ENCODE measurements around the gene SLC12A4. TPM values are rescaled to one million over a fixed set of nuclear protein-coding genes. Genes with fewer than 3 reads are reported as not detected.
A peak's percentile ranks its signal among the peaks of the same experiment; 100 is the strongest.
"Not testable (repeated sequence)": the region's sequence is repeated elsewhere in the genome, so short reads cannot be mapped to it uniquely, and the experiment has no call there.

SLC12A4 gene
- total RNA-seq, 2 experiments from 2014 or later: 37.9 to 40.0 TPM

- POLR2A ChIA-PET: interaction anchor here (0.7 to 1.7 kb wide), 4 partner anchors 18 to 668 kb away, joined by 3 to 6 read pairs (median 3); partner anchors contain the start of gene PSKH1
- H3K27ac Mint-ChIP-seq; H3K4me3 Mint-ChIP-seq; H3K36me3 Mint-ChIP-seq (ENCODE audit: low read depth); CTCF ChIA-PET; H3K9me3 Mint-ChIP-seq; DNase-seq; H3K27me3 Mint-ChIP-seq: not testable (repeated sequence)
- peaks cover 24% of the 10 kb centered on the region for H3K4me1 Mint-ChIP-seq
These were observed 53.0 kb downstream of the SLC12A4 start for GRCh38 chr16:67915496-67915769.

GRCh38 chr16:67914758-67915495 is 53.5 kb downstream of the SLC12A4 start:
- POLR2A ChIA-PET: interaction anchor here (0.7 to 1.7 kb wide), 5 partner anchors 16 to 667 kb away, joined by 3 to 6 read pairs (median 3); partner anchors contain the start of genes CTRL and PSKH1
- Mint-ChIP-seq H3K27ac (no peak overlapping the region), H3K4me1 (peaks cover 29% of the 10 kb centered on the region), H3K4me3 (no peak overlapping the region), H3K36me3 (ENCODE audit: low read depth) (no peaks in the 10 kb centered on the region), H3K27me3 (no peaks in the 10 kb centered on the region), H3K9me3 (no peaks in the 10 kb centered on the region)
- CTCF ChIA-PET: interaction anchor here (0.6 kb wide), 1 partner anchor 400 kb away, joined by 3 read pairs; no protein-coding TSS in a partner anchor
- no peak for DNase-seq

- no peak overlapping the region for H3K4me3 Mint-ChIP-seq
- peaks cover 8% of the 10 kb centered on the region for H3K36me3 Mint-ChIP-seq (ENCODE audit: low read depth)
- peak overlapping the region; percentile 40 for H3K27ac Mint-ChIP-seq
- peaks cover 18% of the 10 kb centered on the region for H3K4me1 Mint-ChIP-seq
- POLR2A ChIA-PET: interaction anchor here (0.6 to 2.0 kb wide), 3 partner anchors 26 to 48 kb away, joined by 3 to 9 read pairs (median 3); partner anchors contain the start of genes EDC4 and PSMB10
- H3K9me3 Mint-ChIP-seq: no peaks in the 10 kb centered on the region
- CTCF ChIA-PET: interaction anchor here (1.2 kb wide), 2 partner anchors 94 to 130 kb away, joined by 4 to 5 read pairs; no protein-coding TSS in a partner anchor
- DNase-seq: peak; percentile 52
- no peaks in the 10 kb centered on the region for H3K27me3 Mint-ChIP-seq
These were observed 58.3 kb downstream of the SLC12A4 start for GRCh38 chr16:67910158-67910557.

GRCh38 chr16:67909056-67909742 is 59.2 kb downstream of the SLC12A4 start:
- H3K36me3 Mint-ChIP-seq (ENCODE audit: low read depth): peaks cover 8% of the 10 kb centered on the region
- H3K27ac Mint-ChIP-seq: no peak overlapping the region
- no peaks in the 10 kb centered on the region for H3K9me3 Mint-ChIP-seq
- DNase-seq: no peak
- peaks cover 19% of the 10 kb centered on the region for H3K4me1 Mint-ChIP-seq
- H3K4me3 Mint-ChIP-seq: no peak overlapping the region
- ChIA-PET CTCF (interaction anchor here (0.6 to 0.7 kb wide), 2 partner anchors 93 to 121 kb away, joined by 3 read pairs; no protein-coding TSS in a partner anchor), POLR2A (interaction anchor here (0.8 to 2.0 kb wide), 2 partner anchors 16 to 27 kb away, joined by 3 to 9 read pairs; partner anchors contain the start of genes PSKH1 and PSMB10)
- H3K27me3 Mint-ChIP-seq: no peaks in the 10 kb centered on the region

GRCh38 chr16:67907397-67908180 is 60.8 kb downstream of the SLC12A4 start:
- Mint-ChIP-seq H3K27me3 (no peaks in the 10 kb centered on the region), H3K27ac (no peak overlapping the region), H3K4me3 (no peak overlapping the region), H3K4me1 (peaks cover 19% of the 10 kb centered on the region), H3K9me3 (no peaks in the 10 kb centered on the region), H3K36me3 (ENCODE audit: low read depth) (peaks cover 12% of the 10 kb centered on the region)
- ChIA-PET CTCF (no interaction called here), POLR2A (interaction anchor here (1.7 kb wide), 1 partner anchor 14 kb away, joined by 6 read pairs; the partner anchor contains the start of gene PSKH1)
- DNase-seq: no peak

- Mint-ChIP-seq H3K27me3 (no peaks in the 10 kb centered on the region), H3K27ac (no peak overlapping the region), H3K4me3 (no peak overlapping the region), H3K9me3 (no peaks in the 10 kb centered on the region), H3K36me3 (ENCODE audit: low read depth) (peaks cover 4% of the 10 kb centered on the region), H3K4me1 (peaks cover 7% of the 10 kb centered on the region)
- CTCF ChIA-PET: interaction anchor here (1.2 to 1.4 kb wide), 2 partner anchors 86 to 138 kb away, joined by 3 read pairs; no protein-coding TSS in a partner anchor
- DNase-seq: no peak
- POLR2A ChIA-PET: no interaction called here
These were observed 65.6 kb downstream of the SLC12A4 start for GRCh38 chr16:67902831-67903230.

GRCh38 chr16:67901734-67902133 is 66.7 kb downstream of the SLC12A4 start:
- Mint-ChIP-seq H3K4me1 (peaks cover 7% of the 10 kb centered on the region), H3K27ac (no peak overlapping the region), H3K27me3 (no peaks in the 10 kb centered on the region), H3K9me3 (no peaks in the 10 kb centered on the region), H3K4me3 (no peak overlapping the region), H3K36me3 (ENCODE audit: low read depth) (peaks cover 8% of the 10 kb centered on the region)
- DNase-seq: no peak
- ChIA-PET CTCF (no interaction called here), POLR2A (no interaction called here)

- H3K4me3 Mint-ChIP-seq: no peak overlapping the region
- no peaks in the 10 kb centered on the region for H3K27me3 Mint-ChIP-seq
- H3K36me3 Mint-ChIP-seq (ENCODE audit: low read depth): peaks cover 4% of the 10 kb centered on the region
- ChIA-PET POLR2A (interaction anchor here (1.3 to 1.6 kb wide), 2 partner anchors 18 to 38 kb away, joined by 3 to 6 read pairs; no protein-coding TSS in a partner anchor), CTCF (interaction anchor here (1.0 to 1.4 kb wide), 4 partner anchors 13 to 224 kb away, joined by 3 to 4 read pairs (median 3); partner anchors contain the start of gene PSMB10)
- peaks cover 31% of the 10 kb centered on the region for H3K4me1 Mint-ChIP-seq
- no peak overlapping the region for H3K27ac Mint-ChIP-seq
- no peaks in the 10 kb centered on the region for H3K9me3 Mint-ChIP-seq
- DNase-seq: no peak
These were observed 71.2 kb downstream of the SLC12A4 start for GRCh38 chr16:67897231-67897630.

GRCh38 chr16:67893743-67894399 is 74.6 kb downstream of the SLC12A4 start:
- H3K36me3 Mint-ChIP-seq (ENCODE audit: low read depth): peaks cover 4% of the 10 kb centered on the region
- peak overlapping the region; percentile 94 for H3K4me3 Mint-ChIP-seq
- peak overlapping the region; percentile 94 for H3K27ac Mint-ChIP-seq
- H3K27me3 Mint-ChIP-seq: no peaks in the 10 kb centered on the region
- no peaks in the 10 kb centered on the region for H3K9me3 Mint-ChIP-seq
- DNase-seq: no peak
- peaks cover 29% of the 10 kb centered on the region for H3K4me1 Mint-ChIP-seq
- ChIA-PET POLR2A (interaction anchor here (0.7 to 4.9 kb wide), 13 partner anchors 10 to 234 kb away, joined by 3 to 32 read pairs (median 6); partner anchors contain the start of genes ACD, NRN1L, PARD6A and PSMB10), CTCF (interaction anchor here (0.7 to 2.8 kb wide), 5 partner anchors 10 to 332 kb away, joined by 3 to 20 read pairs (median 5); partner anchors contain the start of genes CTCF and NRN1L)

Other genes starting within 250 kb of the SLC12A4 start
- 10 to 100 TPM; 13.0 to 14.9 TPM for gene GFOD2, start 249.3 kb downstream of the SLC12A4 start, total RNA-seq
- 10 to 100 TPM; 23.2 to 24.3 TPM for gene RANBP10, start 162.1 kb downstream of the SLC12A4 start, total RNA-seq
- gene TSNAXIP1, start 161.7 kb downstream of the SLC12A4 start, total RNA-seq: under 1 TPM; 0.20 to 0.25 TPM
- gene THAP11, start 126.3 kb downstream of the SLC12A4 start, total RNA-seq: 10 to 100 TPM; 40.6 to 42.3 TPM
- 100 to 1,000 TPM in 1 of 2 experiments, 10 to 100 TPM in 1; 96.4 to 101 TPM for gene NUTF2, start 121.7 kb downstream of the SLC12A4 start, total RNA-seq
- 10 to 100 TPM; 50.2 to 53.5 TPM for gene CENPT, start 120.9 kb downstream of the SLC12A4 start, total RNA-seq
- 10 to 100 TPM; 98.4 to 99.3 TPM for gene EDC4, start 95.6 kb downstream of the SLC12A4 start, total RNA-seq
- 1 to 10 TPM in 1 of 2 experiments, under 1 TPM in 1; 0.76 to 1.3 TPM for gene NRN1L, start 83.8 kb downstream of the SLC12A4 start, total RNA-seq
- 10 to 100 TPM; 19.0 TPM for gene PSKH1, start 75.4 kb downstream of the SLC12A4 start, total RNA-seq
- 1 to 10 TPM; 4.5 to 5.0 TPM for gene CTRL, start 36.8 kb downstream of the SLC12A4 start, total RNA-seq
- 100 to 1,000 TPM; 236 to 241 TPM for gene PSMB10, start 31.8 kb downstream of the SLC12A4 start, total RNA-seq
- 10 to 100 TPM; 10.7 to 14.8 TPM for gene LCAT, start 24.5 kb downstream of the SLC12A4 start, total RNA-seq
- under 1 TPM in 1 of 2 experiments, not detected in 1; 0.20 TPM for gene DPEP3, start 11.9 kb upstream of the SLC12A4 start, total RNA-seq
- gene DPEP2, start 30.8 kb upstream of the SLC12A4 start, total RNA-seq: 10 to 100 TPM; 17.5 to 18.1 TPM
- not detected for gene DPEP2NB, start 47.3 kb upstream of the SLC12A4 start, total RNA-seq
- gene DDX28, start 54.6 kb upstream of the SLC12A4 start, total RNA-seq: 10 to 100 TPM; 11.6 to 12.3 TPM
- gene DUS2, start 54.6 kb upstream of the SLC12A4 start, total RNA-seq: 10 to 100 TPM; 23.8 to 24.4 TPM
- 100 to 1,000 TPM; 208 to 209 TPM for gene NFATC3, start 116.7 kb upstream of the SLC12A4 start, total RNA-seq

All from activated CD4-positive, alpha-beta memory T cell treated with anti-CD3 and anti-CD28 coated beads, Interleukin-2, amount 10 ng/mL, durations not matched to agents 7 days and 5 days (primary cell).